ENCODE measurements around the gene TPM4. TPM values are rescaled to one million over a fixed set of nuclear protein-coding genes. Genes with fewer than 3 reads are reported as not detected.

The TPM4 gene
- 100 to 1,000 TPM; 409 to 554 TPM for total RNA-seq

DNA sequence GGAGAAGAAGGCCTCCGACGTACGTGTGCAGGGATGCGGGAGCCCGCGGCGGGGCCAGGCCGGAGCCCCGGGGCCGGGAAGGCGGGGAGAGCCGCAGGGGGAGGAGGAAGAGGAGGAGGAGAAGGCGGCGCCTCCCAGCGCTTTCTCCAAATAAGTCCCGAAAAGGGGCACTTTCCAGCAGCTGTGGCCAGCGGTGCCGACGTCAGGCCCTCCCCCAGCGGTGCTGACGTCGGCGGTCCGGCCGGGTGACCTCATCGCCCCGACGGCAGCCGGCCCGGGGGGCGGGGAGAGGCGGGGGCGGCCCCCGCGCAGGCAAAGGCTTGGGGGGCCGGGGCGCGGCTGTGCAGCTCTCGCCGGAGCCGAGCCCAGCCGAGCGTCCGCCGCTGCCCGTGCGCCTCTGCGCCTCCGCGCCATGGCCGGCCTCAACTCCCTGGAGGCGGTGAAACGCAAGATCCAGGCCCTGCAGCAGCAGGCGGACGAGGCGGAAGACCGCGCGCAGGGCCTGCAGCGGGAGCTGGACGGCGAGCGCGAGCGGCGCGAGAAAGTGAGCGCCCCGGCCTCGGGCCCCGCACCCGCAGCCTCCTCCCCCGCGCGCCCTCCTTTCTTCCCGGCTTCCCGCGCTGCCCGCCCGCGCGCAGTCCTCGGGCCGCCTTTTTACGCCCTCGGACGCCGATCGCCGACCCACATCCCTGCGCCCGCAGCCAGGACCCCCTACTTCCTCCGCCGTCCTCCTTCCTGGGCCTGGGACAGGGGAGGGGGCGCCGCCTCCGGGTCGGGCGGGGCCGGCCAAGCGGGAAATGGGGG lies at the start of gene TPM4:
Gene TPM4, plus strand, starts transcription at position 342 of the 804 bp plus-strand sequence. Its CDS starts 71 bp downstream, at position 413.

DNA sequence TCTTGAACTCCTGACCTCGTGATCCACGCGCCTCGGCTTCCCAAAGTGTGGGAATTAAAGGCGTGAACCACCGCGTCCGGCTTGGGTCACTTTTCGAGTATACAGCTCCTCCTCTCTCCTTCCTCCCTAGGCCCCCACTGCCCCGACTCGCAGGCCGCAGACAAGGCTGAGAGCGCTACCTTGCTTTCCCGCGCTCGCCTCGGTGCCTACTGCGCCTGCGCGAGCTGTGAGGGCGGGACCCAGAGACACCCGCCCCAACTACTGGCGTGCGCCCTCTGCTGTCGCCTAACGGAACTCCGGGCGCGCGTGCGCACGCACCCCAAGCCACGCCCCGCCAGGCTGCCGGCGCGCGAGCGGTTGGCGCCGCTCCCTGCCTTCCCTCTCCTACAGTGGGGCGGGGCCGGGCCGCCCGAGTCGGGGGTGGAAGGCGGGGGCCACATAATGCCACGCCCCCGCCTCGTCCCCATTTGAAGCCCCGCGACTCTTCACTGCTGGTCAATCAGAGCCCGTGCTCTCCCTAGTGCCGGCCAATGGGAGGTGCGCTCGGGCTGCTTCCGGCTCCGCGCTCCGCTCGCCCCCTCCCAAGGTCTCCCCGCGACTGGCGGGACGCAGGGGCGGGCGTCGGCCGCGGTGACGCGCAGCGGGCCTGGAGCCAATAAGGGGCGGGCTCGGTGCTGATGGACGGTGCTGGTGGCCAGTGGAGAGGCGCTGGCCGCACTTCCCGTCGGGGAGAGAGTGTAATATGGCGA lies 35.0 kb downstream of the TPM4 start, which contains the start of gene RAB8A:
Gene RAB8A, plus strand, starts transcription at position 730 of the 749 bp plus-strand sequence. Its CDS starts 13 bp downstream, at position 743.

DNA sequence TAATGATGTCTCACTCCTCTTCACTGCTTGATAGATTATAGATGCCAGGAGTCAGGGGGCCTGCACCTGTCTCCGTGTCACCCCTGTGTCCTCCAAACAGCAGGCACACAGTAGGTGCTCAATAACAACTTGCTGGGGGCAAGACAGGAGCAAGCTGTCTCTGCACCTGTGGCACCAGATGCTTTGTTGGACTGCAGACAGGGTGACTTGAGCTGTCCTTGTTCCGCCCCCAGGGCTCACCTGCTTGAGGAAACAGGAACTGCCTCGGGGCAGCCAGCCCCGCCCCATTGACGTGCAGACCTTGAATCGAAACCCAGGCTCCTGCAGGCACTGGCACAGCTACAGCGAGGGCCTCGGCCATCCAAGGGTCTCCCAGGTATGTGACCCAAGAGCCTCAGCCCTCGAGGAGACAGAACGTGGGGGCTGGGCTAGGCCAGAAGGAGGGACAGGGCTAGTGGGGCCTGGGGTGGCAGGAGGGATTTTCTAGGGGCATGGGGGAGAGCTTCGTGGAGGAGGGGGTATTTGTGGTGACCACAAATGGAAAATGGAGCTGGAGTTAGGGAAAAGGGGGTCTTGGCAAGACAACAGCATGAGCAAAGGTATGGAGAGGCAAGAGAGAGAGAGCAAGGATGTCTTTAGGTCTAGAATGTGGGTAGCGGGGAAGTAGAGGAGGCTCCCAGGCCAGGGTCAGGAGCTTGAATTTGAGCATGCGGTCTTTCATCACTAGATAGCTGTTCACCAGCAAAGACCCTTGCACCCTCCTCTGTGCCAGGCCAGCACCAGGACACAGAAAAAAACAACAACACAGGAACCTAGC lies 67.3 kb downstream of the TPM4 start, which contains the start of gene HSH2D:
Gene HSH2D, plus strand, starts transcription at position 287 of the 817 bp plus-strand sequence. CDS start 5,066 bp downstream, outside the sequence.

Other genes with a start within 250 kb of the TPM4 start
- not detected for gene CYP4F2, start 178.4 kb upstream of the TPM4 start, total RNA-seq
- under 1 TPM in 1 of 2 donors, not detected in 1; under 0.01 TPM for gene CYP4F11, start 142.0 kb upstream of the TPM4 start, total RNA-seq
- not detected for gene OR10H4, start 127.5 kb upstream of the TPM4 start, total RNA-seq
- 100 to 1,000 TPM in 1 of 2 donors, 10 to 100 TPM in 1; 89.5 to 143 TPM for gene RAB8A, start 35.4 kb downstream of the TPM4 start, total RNA-seq
- gene HSH2D, start 67.2 kb downstream of the TPM4 start, total RNA-seq = not detected
- gene CIB3, start 97.0 kb downstream of the TPM4 start, total RNA-seq = not detected
- 10 to 100 TPM; 89.1 to 99.6 TPM for gene FAM32A, start 108.9 kb downstream of the TPM4 start, total RNA-seq
- gene AP1M1, start 121.4 kb downstream of the TPM4 start, total RNA-seq = 10 to 100 TPM; 74.3 to 82.6 TPM
- gene KLF2, start 248.3 kb downstream of the TPM4 start, total RNA-seq = 1 to 10 TPM in 1 of 2 donors, under 1 TPM in 1; under 0.01 to 5.3 TPM